ENCODE data around the gene TOX3. TPM values are rescaled to one million over a fixed set of nuclear protein-coding genes. Genes with fewer than 3 reads are reported as not detected.

The TOX3 gene
- total and polyA plus RNA-seq, 2 of the 13 experiments (the other 11 are each of a cell fraction or from before 2014, with no cell fraction given): 14.5 to 98.6 TPM

GRCh38 chr16:52398491-52398960 lies 148.4 kb downstream of the TOX3 start (continued):
- no peak for TF ChIP-seq PRDM15 (CRISPR knock-in tag; IDR thresholded peaks at IDR 0.05)
- no peak for TF ChIP-seq SRSF1 (optimal IDR thresholded peaks at IDR 0.05; ENCODE audit: low read depth, low read length)
- TF ChIP-seq ZNF446 (CRISPR knock-in tag; IDR thresholded peaks at IDR 0.05): no peak
- no peak for TF ChIP-seq ATAD3A (CRISPR knock-in tag; IDR thresholded peaks at IDR 0.05)
- TF ChIP-seq SNAPC4 (CRISPR knock-in tag; IDR thresholded peaks at IDR 0.05): 0 out of 2 replicates have a peak, but pooled peaks have one; percentile 56
- TF ChIP-seq CTCF (CRISPR knock-in tag; IDR thresholded peaks at IDR 0.05): no peak
- TF ChIP-seq ISL2 (CRISPR knock-in tag; IDR thresholded peaks at IDR 0.05): peak; percentile 97
